ENCODE data around the gene ESRRB. TPM values are rescaled to one million over a fixed set of nuclear protein-coding genes. Genes with fewer than 3 reads are reported as not detected.

The ESRRB gene
- total RNA-seq, 2 experiments from 2014 or later: 0.47 TPM; not detected in 1

DNA sequence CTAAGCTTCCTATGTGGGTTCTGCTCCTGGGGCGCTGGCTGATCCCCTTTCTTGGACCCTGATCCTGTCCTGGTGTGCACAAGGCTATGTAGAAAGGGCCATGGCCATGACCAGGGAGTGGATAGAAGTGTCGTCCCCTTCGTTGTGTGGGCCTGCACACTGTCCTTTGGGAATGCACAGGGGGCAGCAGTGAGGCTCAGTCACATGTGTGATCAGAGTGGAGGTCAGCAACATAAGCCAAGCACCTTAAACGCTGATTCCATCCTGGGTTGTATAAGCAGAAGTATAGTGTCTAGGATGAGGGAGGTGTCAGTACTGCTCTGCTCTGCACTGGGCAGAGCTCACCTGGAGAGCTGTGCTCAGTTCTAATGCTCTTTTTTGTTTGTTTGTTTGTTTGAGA lies 48.4 kb downstream of the ESRRB start:
- Histone ChIP-seq H2AFZ (ENCODE audit: low read length) (no peak overlapping the region), H3K36me3 (ENCODE audit: insufficient read depth, low read length) (no peaks in the 10 kb centered on the region), H4K20me1 (ENCODE audit: insufficient read depth, low read length) (no peaks in the 10 kb centered on the region), H3K9me3 (ENCODE audit: low read length) (no peaks in the 10 kb centered on the region), H3K79me2 (ENCODE audit: insufficient read depth, low read depth, low read length) (no peaks in the 10 kb centered on the region), H3K9me2 (ENCODE audit: insufficient read depth, low read length) (no peaks in the 10 kb centered on the region), H3K4me1 (ENCODE audit: insufficient read depth, low read length, poor library complexity, severe bottlenecking) (no peaks in the 10 kb centered on the region), H3K27ac (ENCODE audit: low read depth, low read length, poor library complexity, severe bottlenecking) (no peak overlapping the region), H3K4me3 (ENCODE audit: low read depth, low read length, poor library complexity, severe bottlenecking) (no peak overlapping the region), H3K4me2 (ENCODE audit: low read length) (no peak overlapping the region)
- POLR2A ChIA-PET: no interaction called here
- TF ChIP-seq, protein P1, sequence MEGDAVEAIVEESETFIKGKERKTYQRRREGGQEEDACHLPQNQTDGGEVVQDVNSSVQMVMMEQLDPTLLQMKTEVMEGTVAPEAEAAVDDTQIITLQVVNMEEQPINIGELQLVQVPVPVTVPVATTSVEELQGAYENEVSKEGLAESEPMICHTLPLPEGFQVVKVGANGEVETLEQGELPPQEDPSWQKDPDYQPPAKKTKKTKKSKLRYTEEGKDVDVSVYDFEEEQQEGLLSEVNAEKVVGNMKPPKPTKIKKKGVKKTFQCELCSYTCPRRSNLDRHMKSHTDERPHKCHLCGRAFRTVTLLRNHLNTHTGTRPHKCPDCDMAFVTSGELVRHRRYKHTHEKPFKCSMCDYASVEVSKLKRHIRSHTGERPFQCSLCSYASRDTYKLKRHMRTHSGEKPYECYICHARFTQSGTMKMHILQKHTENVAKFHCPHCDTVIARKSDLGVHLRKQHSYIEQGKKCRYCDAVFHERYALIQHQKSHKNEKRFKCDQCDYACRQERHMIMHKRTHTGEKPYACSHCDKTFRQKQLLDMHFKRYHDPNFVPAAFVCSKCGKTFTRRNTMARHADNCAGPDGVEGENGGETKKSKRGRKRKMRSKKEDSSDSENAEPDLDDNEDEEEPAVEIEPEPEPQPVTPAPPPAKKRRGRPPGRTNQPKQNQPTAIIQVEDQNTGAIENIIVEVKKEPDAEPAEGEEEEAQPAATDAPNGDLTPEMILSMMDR (conservative IDR thresholded peaks at IDR 0.05; ENCODE audit: low read length): no peak
- no peak for TF ChIP-seq EZH2phosphoT487 (IDR thresholded peaks at IDR 0.05; ENCODE audit: borderline replicate concordance, low read depth, low read length)
- CTCF ChIA-PET (ENCODE audit: unreplicated experiment): no interaction called here
- intact Hi-C loops (cut with micrococcal nuclease; ENCODE audit: unreplicated experiment): no loop called here
- DNase-seq (ENCODE audit: low spot score): no peak
- no TSS peak for BruUV-seq (replicated peaks)

DNA sequence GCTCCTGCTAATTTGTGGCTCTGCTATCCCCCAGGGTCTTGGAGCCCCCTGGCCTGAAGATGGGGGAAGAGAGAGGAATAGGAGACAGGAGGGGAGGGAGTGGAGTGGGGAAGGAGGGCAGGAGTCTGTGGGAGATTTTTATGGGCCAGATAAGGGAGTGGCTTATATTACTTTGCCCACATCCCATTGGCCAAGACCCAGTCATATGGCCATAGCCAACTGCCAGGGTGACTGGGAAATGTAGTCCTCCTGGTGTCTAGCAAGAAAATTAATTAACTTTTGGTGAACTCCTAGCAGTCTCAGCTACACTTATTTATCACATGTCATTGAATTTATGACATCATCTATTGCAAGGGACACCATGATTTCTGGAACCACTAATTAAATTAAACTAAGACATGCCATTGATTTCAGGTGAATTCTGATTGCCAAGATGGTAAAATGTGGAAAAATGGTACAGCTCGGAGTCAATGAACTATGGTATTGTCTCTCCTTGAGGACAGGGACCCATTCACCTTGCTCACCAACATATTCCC lies 50.3 kb downstream of the ESRRB start:
- no peaks in the 10 kb centered on the region for H3K4me1 ChIP-seq (ENCODE audit: insufficient read depth, low read length, poor library complexity, severe bottlenecking)
- H3K4me3 ChIP-seq (ENCODE audit: low read depth, low read length, poor library complexity, severe bottlenecking): no peak overlapping the region
- H3K79me2 ChIP-seq (ENCODE audit: insufficient read depth, low read depth, low read length): no peaks in the 10 kb centered on the region
- no peaks in the 10 kb centered on the region for H3K36me3 ChIP-seq (ENCODE audit: insufficient read depth, low read length)
- intact Hi-C loops (cut with micrococcal nuclease; ENCODE audit: unreplicated experiment): no loop called here
- H3K9me2 ChIP-seq (ENCODE audit: insufficient read depth, low read length): no peaks in the 10 kb centered on the region
- no TSS peak for BruUV-seq (replicated peaks)
- H3K9me3 ChIP-seq (ENCODE audit: low read length): no peaks in the 10 kb centered on the region
- H3K27ac ChIP-seq (ENCODE audit: low read depth, low read length, poor library complexity, severe bottlenecking): no peak overlapping the region
- POLR2A ChIA-PET: no interaction called here
- no peak overlapping the region for H3K4me2 ChIP-seq (ENCODE audit: low read length)
- TF ChIP-seq EZH2phosphoT487 (IDR thresholded peaks at IDR 0.05; ENCODE audit: borderline replicate concordance, low read depth, low read length): no peak
- TF ChIP-seq, protein P1 (conservative IDR thresholded peaks at IDR 0.05; ENCODE audit: low read length): no peak
- no peaks in the 10 kb centered on the region for H4K20me1 ChIP-seq (ENCODE audit: insufficient read depth, low read length)
- no peak for DNase-seq (ENCODE audit: low spot score)
- no peak overlapping the region for H2AFZ ChIP-seq (ENCODE audit: low read length)
- CTCF ChIA-PET (ENCODE audit: unreplicated experiment): no interaction called here

DNA sequence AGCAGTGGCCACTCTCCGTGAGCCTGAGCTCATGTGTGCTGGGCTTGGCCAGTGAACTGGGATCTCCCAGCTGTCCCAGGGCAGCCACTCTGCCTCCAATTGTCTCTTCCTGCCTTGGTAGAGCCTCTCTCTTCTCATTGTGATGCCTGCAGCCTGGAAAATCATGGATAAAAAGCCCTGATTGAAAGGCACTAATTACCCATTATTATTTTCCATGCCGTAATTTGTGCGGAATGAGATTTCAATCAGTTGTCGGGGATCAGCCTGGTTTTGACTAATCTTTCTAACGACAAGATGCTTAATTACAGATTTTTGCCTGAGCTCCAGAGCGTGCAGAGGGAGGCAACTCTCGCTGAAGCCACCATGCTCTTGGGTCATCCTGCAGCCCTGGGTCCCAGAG lies 52.7 kb downstream of the ESRRB start:
- H3K9me2 ChIP-seq (ENCODE audit: insufficient read depth, low read length): no peaks in the 10 kb centered on the region
- CTCF ChIA-PET (ENCODE audit: unreplicated experiment): no interaction called here
- H4K20me1 ChIP-seq (ENCODE audit: insufficient read depth, low read length): no peaks in the 10 kb centered on the region
- H3K36me3 ChIP-seq (ENCODE audit: insufficient read depth, low read length): no peaks in the 10 kb centered on the region
- no peak overlapping the region for H3K27ac ChIP-seq (ENCODE audit: low read depth, low read length, poor library complexity, severe bottlenecking)
- H3K4me2 ChIP-seq (ENCODE audit: low read length): no peak overlapping the region
- no peak overlapping the region for H3K4me3 ChIP-seq (ENCODE audit: low read depth, low read length, poor library complexity, severe bottlenecking)
- H2AFZ ChIP-seq (ENCODE audit: low read length): no peak overlapping the region
- DNase-seq (ENCODE audit: low spot score): no peak
- no peaks in the 10 kb centered on the region for H3K79me2 ChIP-seq (ENCODE audit: insufficient read depth, low read depth, low read length)
- TF ChIP-seq, protein P1 (conservative IDR thresholded peaks at IDR 0.05; ENCODE audit: low read length): no peak
- no peak for TF ChIP-seq EZH2phosphoT487 (IDR thresholded peaks at IDR 0.05; ENCODE audit: borderline replicate concordance, low read depth, low read length)
- intact Hi-C loops (cut with micrococcal nuclease; ENCODE audit: unreplicated experiment): no loop called here
- no peaks in the 10 kb centered on the region for H3K4me1 ChIP-seq (ENCODE audit: insufficient read depth, low read length, poor library complexity, severe bottlenecking)
- BruUV-seq (replicated peaks): no TSS peak
- POLR2A ChIA-PET: no interaction called here
- H3K9me3 ChIP-seq (ENCODE audit: low read length): no peaks in the 10 kb centered on the region
